Type B pancreatic cell (in vitro differentiated cells): ENCODE measurements around the gene LARP1B. TPM values are rescaled to one million over a fixed set of nuclear protein-coding genes. Genes with fewer than 3 reads are reported as not detected.
"Not testable (repeated sequence)": the region's sequence is repeated elsewhere in the genome, so short reads cannot be mapped to it uniquely, and the experiment has no call there.

ENCODE experiments used
- DNase-seq: peaks from one replicate; pipeline ENCODE4 v3.0.0; 2021; ENCODE audit warnings: mixed read lengths; ENCODE audit not compliant: unreplicated experiment; ENCODE audit errors: extremely low spot score
- H3K27ac Mint-ChIP-seq: 2 replicates; pipeline ENCODE4 v1.8.0; 2021; ENCODE audit warnings: mild to moderate bottlenecking, mixed read lengths
- H3K27me3 Mint-ChIP-seq: 2 replicates; pipeline ENCODE4 v1.8.0; 2021; ENCODE audit warnings: mixed read lengths
- H3K36me3 Mint-ChIP-seq: 2 replicates; pipeline ENCODE4 v1.8.0; 2021; ENCODE audit warnings: mixed read lengths
- H3K4me1 Mint-ChIP-seq: one replicate; pipeline ENCODE4 v1.8.0; 2021; ENCODE audit warnings: mixed read lengths; ENCODE audit not compliant: unreplicated experiment
- H3K4me3 Mint-ChIP-seq: 2 replicates; pipeline ENCODE4 v1.8.0; 2021; ENCODE audit warnings: mild to moderate bottlenecking, mixed read lengths
- H3K9me3 Mint-ChIP-seq: 2 replicates; pipeline ENCODE4 v1.8.0; 2021; ENCODE audit warnings: mixed read lengths
- total RNA-seq: library from RNA; stranded (reverse); gene quantifications from 2 replicates; pipeline ENCODE4 v1.2.1, GENCODE V29; 2021; ENCODE audit warnings: low replicate concordance
- TF ChIP-seq, protein P1 (sequence below): fragments of 200-600 bp; sonication (generic); conservative IDR thresholded peaks from 2 replicates; pipeline ENCODE4 v1.5.0; 2021; ENCODE audit warnings: antibody characterized with exemption, mild to moderate bottlenecking

Gene LARP1B
- total RNA-seq, 1 donor from 2014 or later, result 16.1 TPM

DNA sequence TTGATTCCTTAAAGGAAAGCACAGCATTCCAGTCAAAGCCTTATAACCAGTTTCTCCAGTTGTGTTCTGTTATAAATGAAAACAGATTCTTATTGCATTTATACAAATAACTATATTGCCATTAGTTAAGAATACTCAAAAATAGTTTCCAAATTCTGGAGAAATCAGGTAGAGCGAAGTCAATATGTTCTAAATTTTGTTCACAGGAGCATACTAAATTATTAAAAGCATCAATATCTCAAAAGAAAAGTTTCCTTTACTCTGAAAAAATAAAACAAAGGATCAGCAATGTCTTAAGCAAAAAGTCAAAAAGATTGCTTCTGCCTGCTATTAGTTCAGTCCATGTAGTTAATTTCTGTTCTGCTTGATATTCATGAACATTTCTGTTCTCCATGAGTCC lies 186.8 kb downstream of the LARP1B start:
- DNase-seq, result no peak
- Mint-ChIP-seq H3K9me3 (peaks cover 7% of the 10 kb centered on the region), H3K4me3 (no peak overlapping the region), H3K27ac (no peak overlapping the region), H3K27me3 (no peaks in the 10 kb centered on the region), H3K36me3 (no peaks in the 10 kb centered on the region), H3K4me1 (no peaks in the 10 kb centered on the region)
- TF ChIP-seq, protein P1, sequence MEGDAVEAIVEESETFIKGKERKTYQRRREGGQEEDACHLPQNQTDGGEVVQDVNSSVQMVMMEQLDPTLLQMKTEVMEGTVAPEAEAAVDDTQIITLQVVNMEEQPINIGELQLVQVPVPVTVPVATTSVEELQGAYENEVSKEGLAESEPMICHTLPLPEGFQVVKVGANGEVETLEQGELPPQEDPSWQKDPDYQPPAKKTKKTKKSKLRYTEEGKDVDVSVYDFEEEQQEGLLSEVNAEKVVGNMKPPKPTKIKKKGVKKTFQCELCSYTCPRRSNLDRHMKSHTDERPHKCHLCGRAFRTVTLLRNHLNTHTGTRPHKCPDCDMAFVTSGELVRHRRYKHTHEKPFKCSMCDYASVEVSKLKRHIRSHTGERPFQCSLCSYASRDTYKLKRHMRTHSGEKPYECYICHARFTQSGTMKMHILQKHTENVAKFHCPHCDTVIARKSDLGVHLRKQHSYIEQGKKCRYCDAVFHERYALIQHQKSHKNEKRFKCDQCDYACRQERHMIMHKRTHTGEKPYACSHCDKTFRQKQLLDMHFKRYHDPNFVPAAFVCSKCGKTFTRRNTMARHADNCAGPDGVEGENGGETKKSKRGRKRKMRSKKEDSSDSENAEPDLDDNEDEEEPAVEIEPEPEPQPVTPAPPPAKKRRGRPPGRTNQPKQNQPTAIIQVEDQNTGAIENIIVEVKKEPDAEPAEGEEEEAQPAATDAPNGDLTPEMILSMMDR, result no peak

GRCh38 chr4:128249787-128250668 lies 188.9 kb downstream of the LARP1B start:
- H3K27me3 Mint-ChIP-seq, result no peaks in the 10 kb centered on the region
- H3K36me3 Mint-ChIP-seq, result no peaks in the 10 kb centered on the region
- no peaks in the 10 kb centered on the region for H3K4me1 Mint-ChIP-seq
- no peak overlapping the region for H3K27ac Mint-ChIP-seq
- no peak overlapping the region for H3K4me3 Mint-ChIP-seq
- H3K9me3 Mint-ChIP-seq, result peaks cover 7% of the 10 kb centered on the region
- DNase-seq, result no peak
- TF ChIP-seq, protein P1, result no peak

DNA sequence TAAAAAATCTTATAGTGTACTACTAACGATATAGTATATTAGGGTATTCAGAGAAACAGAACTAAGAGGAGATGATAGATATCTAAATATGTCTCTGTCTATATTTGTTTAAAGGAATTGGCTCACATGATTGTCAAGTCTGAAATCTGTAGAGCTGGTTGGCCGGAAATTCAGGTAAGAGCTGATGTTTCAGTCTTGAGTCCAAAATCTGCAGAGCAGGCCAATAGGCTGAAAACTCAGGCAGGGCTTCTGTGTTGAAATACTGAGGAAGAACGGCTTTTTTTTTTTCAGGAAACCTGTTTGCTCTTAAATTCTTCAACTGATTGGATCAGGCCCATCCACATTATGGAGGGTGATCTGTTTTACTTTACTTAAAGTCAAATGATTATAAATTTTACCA lies 194.8 kb downstream of the LARP1B start:
- Mint-ChIP-seq H3K36me3 (no peaks in the 10 kb centered on the region), H3K27me3 (no peaks in the 10 kb centered on the region), H3K27ac (no peak overlapping the region), H3K9me3 (peaks cover 7% of the 10 kb centered on the region), H3K4me1 (no peaks in the 10 kb centered on the region), H3K4me3 (no peak overlapping the region)
- TF ChIP-seq, protein P1, result no peak
- DNase-seq, result no peak

GRCh38 chr4:128256539-128256938 lies 195.4 kb downstream of the LARP1B start:
- no peak overlapping the region for H3K4me3 Mint-ChIP-seq
- H3K36me3 Mint-ChIP-seq, result no peaks in the 10 kb centered on the region
- TF ChIP-seq, protein P1, result no peak
- H3K9me3 Mint-ChIP-seq, result peaks cover 7% of the 10 kb centered on the region
- H3K4me1 Mint-ChIP-seq, result no peaks in the 10 kb centered on the region
- no peak overlapping the region for H3K27ac Mint-ChIP-seq
- no peaks in the 10 kb centered on the region for H3K27me3 Mint-ChIP-seq
- no peak for DNase-seq

GRCh38 chr4:128258166-128258565 lies 197.1 kb downstream of the LARP1B start:
- DNase-seq, H3K4me1 Mint-ChIP-seq, H3K4me3 Mint-ChIP-seq, H3K36me3 Mint-ChIP-seq, H3K9me3 Mint-ChIP-seq, H3K27ac Mint-ChIP-seq, H3K27me3 Mint-ChIP-seq: not testable (repeated sequence)

GRCh38 chr4:128259889-128260288 lies 198.8 kb downstream of the LARP1B start:
- DNase-seq, H3K4me3 Mint-ChIP-seq, H3K4me1 Mint-ChIP-seq, H3K27me3 Mint-ChIP-seq, H3K36me3 Mint-ChIP-seq, H3K9me3 Mint-ChIP-seq, H3K27ac Mint-ChIP-seq: not testable (repeated sequence)

Other genes starting within 250 kb of the LARP1B start
- 14.1 and 28.3 TPM in 2 replicates for gene PLK4, start 180.4 kb upstream of the LARP1B start, total RNA-seq
- gene MFSD8, start 96.1 kb upstream of the LARP1B start, total RNA-seq, result 18.4 and 23.7 TPM in 2 replicates
- gene ABHD18, start 95.9 kb upstream of the LARP1B start, total RNA-seq, result 10.9 and 13.1 TPM in 2 replicates
- gene PGRMC2, start 226.5 kb downstream of the LARP1B start, total RNA-seq, result 78.1 and 89.0 TPM in 2 replicates